ENCODE data around the gene PPP1R16B. TPM values are rescaled to one million over a fixed set of nuclear protein-coding genes. Genes with fewer than 3 reads are reported as not detected.

The PPP1R16B gene
- total RNA-seq, 2 experiments from 2014 or later = 87.6 to 91.1 TPM

DNA sequence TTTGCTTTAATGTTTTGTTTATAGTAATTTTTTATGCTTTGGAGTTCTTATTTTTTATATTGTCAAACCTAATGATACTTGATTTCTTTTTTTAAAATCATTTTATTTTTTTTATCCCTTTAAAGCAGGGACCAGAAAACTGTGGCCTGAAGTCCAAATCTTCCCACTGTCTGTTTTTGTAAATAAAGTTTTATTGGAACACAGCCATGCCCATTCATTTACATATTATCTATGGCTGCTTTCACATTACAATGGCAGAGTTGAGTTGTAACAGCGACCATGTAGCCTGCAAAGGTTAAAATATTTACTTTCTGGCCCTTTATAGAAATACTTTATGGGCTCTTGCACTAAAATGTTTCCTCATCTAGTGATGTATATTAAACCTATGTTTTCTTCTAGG is 42.3 kb downstream of the PPP1R16B start:
- no peaks in the 10 kb centered on the region for H3K27me3 ChIP-seq (ENCODE audit: control insufficient read depth in 1 of 2, insufficient read depth in 2 of 2, low read length in 2 of 2)
- no peak overlapping the region for H3K4me3 ChIP-seq (ENCODE audit: low read length)
- H3K27ac Mint-ChIP-seq = no peak overlapping the region
- H3K36me3 Mint-ChIP-seq (ENCODE audit: low read depth) = peaks cover 45% of the 10 kb centered on the region
- TF ChIP-seq, protein P1, sequence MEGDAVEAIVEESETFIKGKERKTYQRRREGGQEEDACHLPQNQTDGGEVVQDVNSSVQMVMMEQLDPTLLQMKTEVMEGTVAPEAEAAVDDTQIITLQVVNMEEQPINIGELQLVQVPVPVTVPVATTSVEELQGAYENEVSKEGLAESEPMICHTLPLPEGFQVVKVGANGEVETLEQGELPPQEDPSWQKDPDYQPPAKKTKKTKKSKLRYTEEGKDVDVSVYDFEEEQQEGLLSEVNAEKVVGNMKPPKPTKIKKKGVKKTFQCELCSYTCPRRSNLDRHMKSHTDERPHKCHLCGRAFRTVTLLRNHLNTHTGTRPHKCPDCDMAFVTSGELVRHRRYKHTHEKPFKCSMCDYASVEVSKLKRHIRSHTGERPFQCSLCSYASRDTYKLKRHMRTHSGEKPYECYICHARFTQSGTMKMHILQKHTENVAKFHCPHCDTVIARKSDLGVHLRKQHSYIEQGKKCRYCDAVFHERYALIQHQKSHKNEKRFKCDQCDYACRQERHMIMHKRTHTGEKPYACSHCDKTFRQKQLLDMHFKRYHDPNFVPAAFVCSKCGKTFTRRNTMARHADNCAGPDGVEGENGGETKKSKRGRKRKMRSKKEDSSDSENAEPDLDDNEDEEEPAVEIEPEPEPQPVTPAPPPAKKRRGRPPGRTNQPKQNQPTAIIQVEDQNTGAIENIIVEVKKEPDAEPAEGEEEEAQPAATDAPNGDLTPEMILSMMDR (IDR thresholded peaks at IDR 0.05) = no peak
- ATAC-seq (ENCODE audit: poor library complexity) (no peak), DNase-seq (no peak)
- peaks cover 82% of the 10 kb centered on the region for H3K4me1 Mint-ChIP-seq (ENCODE audit: low read depth)
- no peak overlapping the region for H3K4me3 Mint-ChIP-seq
- no peaks in the 10 kb centered on the region for H3K36me3 ChIP-seq (ENCODE audit: insufficient read depth, low read length)
- no peaks in the 10 kb centered on the region for H3K9me3 Mint-ChIP-seq
- ChIA-PET POLR2A (no interaction called here), CTCF (no interaction called here)
- H3K9me3 ChIP-seq (ENCODE audit: control insufficient read depth in 1 of 2, insufficient read depth in 1 of 2, low read length in 2 of 2) = no peaks in the 10 kb centered on the region
- peaks cover 24% of the 10 kb centered on the region for H3K4me1 ChIP-seq (ENCODE audit: insufficient read depth, low read length)
- intact Hi-C loops (cut with DNase I, micrococcal nuclease) = no loop called here
- H3K27me3 Mint-ChIP-seq = no peaks in the 10 kb centered on the region
- H3K27ac ChIP-seq (ENCODE audit: low read depth in 1 of 2, low read length in 2 of 2) = no peak overlapping the region

DNA sequence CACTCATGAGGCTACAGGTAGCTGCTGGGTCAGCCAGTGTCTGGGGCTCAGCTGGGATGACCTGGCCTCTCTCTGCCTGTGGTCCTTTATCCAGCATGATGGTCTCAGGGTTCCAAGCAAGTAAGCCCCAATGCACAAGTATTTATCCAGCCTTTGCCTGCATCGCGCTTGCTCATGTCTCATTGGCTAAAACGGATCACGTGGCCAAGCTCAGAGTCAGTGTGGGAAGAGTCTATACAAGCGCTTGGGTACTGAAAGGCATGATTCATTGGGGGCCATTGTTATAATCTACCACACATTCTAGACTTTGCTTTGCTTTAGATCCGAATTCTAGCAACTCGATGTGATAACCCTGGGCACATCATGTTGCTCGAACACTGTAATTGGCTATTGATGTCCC is 48.3 kb downstream of the PPP1R16B start:
- H3K27me3 ChIP-seq (ENCODE audit: control insufficient read depth in 1 of 2, insufficient read depth in 2 of 2, low read length in 2 of 2) = no peaks in the 10 kb centered on the region
- Mint-ChIP-seq H3K36me3 (ENCODE audit: low read depth) (peaks cover 42% of the 10 kb centered on the region), H3K27ac (no peak overlapping the region), H3K4me1 (ENCODE audit: low read depth) (peaks cover 85% of the 10 kb centered on the region), H3K4me3 (no peak overlapping the region), H3K27me3 (no peaks in the 10 kb centered on the region), H3K9me3 (no peaks in the 10 kb centered on the region)
- CTCF ChIA-PET = no interaction called here
- H3K36me3 ChIP-seq (ENCODE audit: insufficient read depth, low read length) = peaks cover 4% of the 10 kb centered on the region
- intact Hi-C loops (cut with DNase I, micrococcal nuclease) = no loop called here
- H3K27ac ChIP-seq (ENCODE audit: low read depth in 1 of 2, low read length in 2 of 2) = no peak overlapping the region
- POLR2A ChIA-PET = interaction anchor here (0.9 kb wide), 2 partner anchors 9 to 48 kb away, joined by 3 read pairs; partner anchors contain the start of gene PPP1R16B
- DNase-seq = no peak
- ATAC-seq (ENCODE audit: poor library complexity) = no peak
- TF ChIP-seq, protein P1 (IDR thresholded peaks at IDR 0.05) = no peak
- H3K9me3 ChIP-seq (ENCODE audit: control insufficient read depth in 1 of 2, insufficient read depth in 1 of 2, low read length in 2 of 2) = no peaks in the 10 kb centered on the region
- no peak overlapping the region for H3K4me3 ChIP-seq (ENCODE audit: low read length)
- peaks cover 38% of the 10 kb centered on the region for H3K4me1 ChIP-seq (ENCODE audit: insufficient read depth, low read length)

DNA sequence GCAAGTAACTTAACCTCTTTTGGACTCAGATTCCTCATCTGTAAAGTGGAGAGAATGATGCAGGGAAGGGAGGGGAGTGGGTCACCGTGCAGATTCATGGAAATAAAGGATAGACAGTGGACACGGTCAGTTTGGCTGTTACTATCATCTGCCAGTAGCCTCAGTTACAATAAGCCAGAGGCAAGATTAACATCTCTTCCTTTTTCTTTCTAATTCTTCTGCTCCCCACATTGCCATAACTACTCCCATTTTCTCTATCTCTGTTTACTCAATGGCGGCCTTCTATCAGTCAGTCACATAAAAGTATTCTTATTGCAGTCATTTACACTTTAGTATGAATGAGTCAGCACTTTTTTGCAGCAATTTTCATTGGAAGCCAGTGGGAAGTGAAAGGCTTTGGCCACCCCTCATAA is 49.2 kb downstream of the PPP1R16B start:
- Histone ChIP-seq H3K27me3 (ENCODE audit: control insufficient read depth in 1 of 2, insufficient read depth in 2 of 2, low read length in 2 of 2) (no peaks in the 10 kb centered on the region), H3K4me3 (ENCODE audit: low read length) (no peak overlapping the region), H3K36me3 (ENCODE audit: insufficient read depth, low read length) (peaks cover 4% of the 10 kb centered on the region), H3K4me1 (ENCODE audit: insufficient read depth, low read length) (peaks cover 46% of the 10 kb centered on the region), H3K9me3 (ENCODE audit: control insufficient read depth in 1 of 2, insufficient read depth in 1 of 2, low read length in 2 of 2) (no peaks in the 10 kb centered on the region), H3K27ac (ENCODE audit: low read depth in 1 of 2, low read length in 2 of 2) (no peak overlapping the region)
- Mint-ChIP-seq H3K4me1 (ENCODE audit: low read depth) (peaks cover 85% of the 10 kb centered on the region), H3K9me3 (no peaks in the 10 kb centered on the region), H3K36me3 (ENCODE audit: low read depth) (peaks cover 36% of the 10 kb centered on the region), H3K27ac (no peak overlapping the region), H3K4me3 (no peak overlapping the region), H3K27me3 (no peaks in the 10 kb centered on the region)
- intact Hi-C loops (cut with DNase I, micrococcal nuclease) = no loop called here
- ChIA-PET POLR2A (interaction anchor here (1.1 to 1.6 kb wide), 3 partner anchors 12 to 20 kb away, joined by 3 to 5 read pairs (median 4); no protein-coding TSS in a partner anchor), CTCF (no interaction called here)
- no peak for DNase-seq
- ATAC-seq (ENCODE audit: poor library complexity) = no peak
- TF ChIP-seq, protein P1 (IDR thresholded peaks at IDR 0.05) = no peak

All from CD4-positive, alpha-beta T cell (primary cell).